ENCODE results near the gene GALNTL6. TPM values are rescaled to one million over a fixed set of nuclear protein-coding genes. Genes with fewer than 3 reads are reported as not detected.

The GALNTL6 gene
- total and polyA plus RNA-seq, 7 donors: 0.14 to 2.5 (median 0.42) TPM; not detected in 1

- Histone ChIP-seq H3K9me3 (no peaks in the 10 kb centered on the region), H3K4me1 (no peaks in the 10 kb centered on the region), H3K27me3 (no peaks in the 10 kb centered on the region), H3K27ac (no peak overlapping the region), H3K36me3 (no peaks in the 10 kb centered on the region), H3K4me3 (no peak overlapping the region)
- WGBS, 2 donors: 78 to 87% methylated on average over 4 of the region's 4 CpGs
- TF ChIP-seq POLR2AphosphoS5 (IDR thresholded peaks at IDR 0.05) (no peak), POLR2A (IDR thresholded peaks at IDR 0.05) (no peak)
- DNase-seq: no peak
- intact Hi-C loops (cut with DNase I): no loop called here
Observed at GRCh38 chr4:171876636-171877035, 63.4 kb downstream of the GALNTL6 start.

- Histone ChIP-seq H3K9me3 (no peaks in the 10 kb centered on the region), H3K4me3 (no peak overlapping the region), H3K27me3 (no peaks in the 10 kb centered on the region), H3K27ac (no peak overlapping the region), H3K4me1 (no peaks in the 10 kb centered on the region), H3K36me3 (no peaks in the 10 kb centered on the region)
- intact Hi-C loops (cut with DNase I): no loop called here
- 52 to 71% methylated on average over 3 of the region's 3 CpGs for WGBS, 2 donors
- no peak for DNase-seq
- TF ChIP-seq CTCF (IDR thresholded peaks at IDR 0.05): no peak
- TF ChIP-seq POLR2A (IDR thresholded peaks at IDR 0.05): no peak
- TF ChIP-seq POLR2AphosphoS5 (IDR thresholded peaks at IDR 0.05): no peak
- no peak for TF ChIP-seq EP300 (IDR thresholded peaks at IDR 0.05)
Observed at GRCh38 chr4:171880136-171880535, 66.9 kb downstream of the GALNTL6 start.

- no peaks in the 10 kb centered on the region for H3K4me1 ChIP-seq
- H3K27me3 ChIP-seq: no peaks in the 10 kb centered on the region
- intact Hi-C loops (cut with DNase I): no loop called here
- TF ChIP-seq POLR2A (IDR thresholded peaks at IDR 0.05) (no peak), CTCF (IDR thresholded peaks at IDR 0.05) (no peak), POLR2AphosphoS5 (IDR thresholded peaks at IDR 0.05) (no peak), EP300 (IDR thresholded peaks at IDR 0.05) (no peak)
- H3K36me3 ChIP-seq: no peaks in the 10 kb centered on the region
- H3K27ac ChIP-seq: no peak overlapping the region
- no peaks in the 10 kb centered on the region for H3K9me3 ChIP-seq
- no peak overlapping the region for H3K4me3 ChIP-seq
- DNase-seq: no peak
- 75 to 85% methylated on average over 3 of the region's 3 CpGs for WGBS, 2 donors
Observed at GRCh38 chr4:171889681-171890080, 76.5 kb downstream of the GALNTL6 start.

- Histone ChIP-seq H3K4me1 (no peaks in the 10 kb centered on the region), H3K4me3 (no peak overlapping the region), H3K27me3 (no peaks in the 10 kb centered on the region), H3K36me3 (no peaks in the 10 kb centered on the region), H3K9me3 (no peaks in the 10 kb centered on the region), H3K27ac (no peak overlapping the region)
- WGBS, 2 donors: 54 to 59% methylated on average over 2 of the region's 2 CpGs
- no peak for TF ChIP-seq POLR2AphosphoS5 (IDR thresholded peaks at IDR 0.05)
- no peak for TF ChIP-seq EP300 (IDR thresholded peaks at IDR 0.05)
- no peak for TF ChIP-seq POLR2A (IDR thresholded peaks at IDR 0.05)
- TF ChIP-seq CTCF (IDR thresholded peaks at IDR 0.05): no peak
- intact Hi-C loops (cut with DNase I): no loop called here
- no peak for DNase-seq
Observed at GRCh38 chr4:171891038-171891437, 77.8 kb downstream of the GALNTL6 start.

GRCh38 chr4:171896426-171896825, 83.2 kb downstream of the GALNTL6 start:
- TF ChIP-seq EP300 (IDR thresholded peaks at IDR 0.05) (no peak), POLR2A (IDR thresholded peaks at IDR 0.05) (no peak), POLR2AphosphoS5 (IDR thresholded peaks at IDR 0.05) (no peak), CTCF (IDR thresholded peaks at IDR 0.05) (no peak)
- Histone ChIP-seq H3K4me1 (no peaks in the 10 kb centered on the region), H3K27ac (no peak overlapping the region), H3K9me3 (no peaks in the 10 kb centered on the region), H3K36me3 (no peaks in the 10 kb centered on the region), H3K4me3 (no peak overlapping the region), H3K27me3 (no peaks in the 10 kb centered on the region)
- no peak for DNase-seq
- intact Hi-C loops (cut with DNase I): no loop called here
- WGBS, 2 donors: 73 to 74% methylated on average over 3 of the region's 3 CpGs
